UCSD-AML1 (cell line): ENCODE results near the gene ZNF789.
"Not testable (repeated sequence)": the region's sequence is repeated elsewhere in the genome, so short reads cannot be mapped to it uniquely, and the experiment has no call there.

Experiments
- DNase-seq: peaks from one replicate; lab custom pipeline; 2025; ENCODE audit not compliant: unreplicated experiment; lab: John Stamatoyannopoulos, UW

The ZNF789 gene

DNA sequence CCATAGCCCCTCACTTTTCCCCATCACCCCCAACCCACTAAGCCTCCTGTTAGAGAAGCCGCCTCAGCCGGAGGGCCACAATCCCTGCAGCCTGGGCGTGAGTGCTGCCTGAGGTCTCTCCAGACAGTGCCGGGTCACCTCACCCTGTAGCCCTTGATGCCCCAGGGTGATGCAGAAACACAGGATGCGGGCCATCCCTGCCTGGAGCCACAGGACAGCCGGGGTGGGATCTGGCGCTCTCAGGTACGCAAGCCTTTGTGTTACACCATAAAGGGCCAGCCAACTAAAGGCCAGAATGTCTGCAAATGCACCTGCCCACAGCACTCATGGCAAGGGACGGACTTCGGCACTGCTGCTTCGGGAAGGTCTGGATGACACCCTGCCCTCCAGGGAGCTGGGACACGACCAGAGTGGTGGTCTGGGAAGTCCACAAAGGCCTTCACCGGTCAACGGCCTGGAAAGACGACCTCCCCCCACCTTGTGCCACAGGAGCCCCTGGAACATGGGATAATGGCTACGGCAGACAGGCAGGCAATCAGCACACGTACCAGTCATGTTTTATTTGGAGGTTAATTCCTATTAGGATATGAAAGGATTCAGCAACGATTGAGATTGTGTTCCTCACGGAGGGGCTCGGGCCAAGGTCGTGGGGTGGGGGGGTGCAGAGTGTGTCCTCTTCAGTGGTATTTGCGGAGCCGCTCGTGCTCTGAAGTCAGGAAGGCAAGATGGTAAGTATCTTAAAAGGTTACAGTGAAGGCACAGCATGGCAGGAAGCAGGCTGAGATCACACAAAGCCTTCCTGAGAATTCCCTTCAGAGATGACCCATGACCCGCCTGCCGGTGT lies 14.8 kb upstream of the ZNF789 start:
- DNase-seq, result no peak

DNA sequence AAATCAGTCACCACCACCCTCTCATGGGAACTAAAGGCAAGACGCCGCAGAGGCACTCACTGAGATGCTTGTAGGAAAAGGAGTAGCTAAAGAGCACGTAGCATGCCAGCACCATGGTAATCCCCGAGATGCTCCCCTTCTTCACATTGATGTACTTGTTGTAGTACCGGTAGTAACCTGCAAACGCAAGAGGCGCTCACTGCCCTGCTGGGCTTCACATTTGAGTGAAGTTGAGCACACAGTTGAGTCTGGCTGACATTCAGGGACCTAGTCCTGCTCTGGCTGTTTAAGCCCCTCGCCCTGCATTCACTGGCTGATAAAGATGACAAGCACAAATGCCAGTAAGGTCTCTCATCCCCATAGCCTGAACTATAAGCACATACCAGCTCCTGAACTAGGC lies 13.6 kb upstream of the ZNF789 start:
- DNase-seq, result peak; percentile 16

DNA sequence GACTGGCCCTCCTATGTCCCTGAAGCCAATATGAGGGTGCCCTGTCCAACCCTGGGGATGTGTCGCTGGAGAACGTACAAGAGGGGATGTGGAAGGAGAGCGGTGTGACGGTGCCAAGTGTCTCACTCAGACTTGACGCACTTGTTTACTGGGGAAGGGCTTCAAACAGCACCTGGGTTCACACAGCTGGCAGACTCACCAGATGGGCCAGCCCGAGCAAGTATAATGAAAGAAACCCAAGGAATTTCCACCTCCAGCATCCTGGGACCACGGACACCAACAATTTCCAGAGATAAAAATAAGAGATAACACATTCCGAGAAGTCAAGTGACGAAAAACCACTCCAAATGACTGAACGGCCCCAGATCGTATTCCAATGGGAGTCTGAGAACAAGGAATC lies 12.0 kb upstream of the ZNF789 start:
- no peak for DNase-seq

DNA sequence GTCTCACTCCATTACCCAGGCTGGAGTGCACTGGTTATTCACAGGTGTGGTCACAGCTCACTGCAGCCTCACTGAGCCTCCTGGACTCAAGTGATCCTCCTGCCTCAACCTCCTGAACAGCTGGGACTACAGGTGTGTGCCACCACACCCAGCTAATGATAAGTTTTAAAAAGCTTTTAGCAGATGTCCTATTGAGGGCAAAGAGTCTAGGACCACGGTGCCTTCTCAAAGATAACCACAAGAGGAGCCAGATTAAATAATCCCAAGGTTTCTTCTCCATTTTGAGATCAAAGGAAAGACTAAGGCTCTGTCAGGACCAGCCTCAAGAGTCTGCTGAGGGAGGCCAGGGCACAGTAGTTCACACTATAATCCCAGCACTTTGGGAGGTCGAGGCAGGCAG lies 11.5 kb upstream of the ZNF789 start:
- DNase-seq, result no peak

DNA sequence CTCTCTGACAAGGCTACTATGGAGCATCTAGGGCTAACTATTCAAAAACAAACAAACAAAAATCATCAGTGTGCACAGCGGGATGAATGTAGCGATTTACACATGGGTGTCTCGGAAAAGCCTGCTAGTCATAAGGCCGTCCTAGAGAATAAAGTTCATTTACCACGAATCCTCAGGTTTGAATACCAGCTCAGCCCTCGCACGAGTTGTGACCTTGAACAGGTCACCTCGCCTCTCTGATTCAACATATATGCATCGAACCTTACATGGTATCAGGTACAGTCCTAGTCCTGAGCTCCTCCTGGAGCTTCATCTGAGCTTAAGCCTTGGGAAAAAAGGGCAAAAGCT lies 7.3 kb upstream of the ZNF789 start:
- DNase-seq, result no peak

DNA sequence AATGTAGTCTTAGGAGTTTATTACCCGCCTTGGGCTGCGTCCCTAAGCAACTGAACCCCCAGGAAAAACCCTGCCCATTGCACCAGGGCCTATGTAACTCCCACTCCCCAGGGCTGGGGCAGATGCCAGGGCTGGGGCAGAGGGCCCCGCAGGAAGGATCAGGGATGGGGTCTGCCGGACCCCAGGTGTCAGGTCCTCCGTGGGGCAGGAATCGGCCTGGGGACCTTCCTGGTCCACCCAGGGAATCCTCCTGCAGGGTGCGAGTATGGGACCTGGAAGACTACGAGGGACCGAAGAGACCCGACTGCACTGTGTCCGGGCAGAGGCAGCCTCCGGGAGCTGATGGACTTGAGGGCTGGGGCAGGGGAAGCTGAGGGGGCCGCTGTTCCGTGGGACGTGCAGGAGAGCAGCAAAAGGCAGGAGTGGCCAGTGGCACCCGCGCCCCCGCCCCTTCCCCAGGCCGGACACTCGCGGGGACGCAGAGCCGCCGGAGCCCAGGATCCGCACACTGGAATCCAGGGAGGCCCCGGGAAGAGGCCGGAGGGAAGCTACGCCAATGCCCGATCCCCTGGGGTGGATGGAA lies 4.3 kb upstream of the ZNF789 start:
- no peak for DNase-seq

DNA sequence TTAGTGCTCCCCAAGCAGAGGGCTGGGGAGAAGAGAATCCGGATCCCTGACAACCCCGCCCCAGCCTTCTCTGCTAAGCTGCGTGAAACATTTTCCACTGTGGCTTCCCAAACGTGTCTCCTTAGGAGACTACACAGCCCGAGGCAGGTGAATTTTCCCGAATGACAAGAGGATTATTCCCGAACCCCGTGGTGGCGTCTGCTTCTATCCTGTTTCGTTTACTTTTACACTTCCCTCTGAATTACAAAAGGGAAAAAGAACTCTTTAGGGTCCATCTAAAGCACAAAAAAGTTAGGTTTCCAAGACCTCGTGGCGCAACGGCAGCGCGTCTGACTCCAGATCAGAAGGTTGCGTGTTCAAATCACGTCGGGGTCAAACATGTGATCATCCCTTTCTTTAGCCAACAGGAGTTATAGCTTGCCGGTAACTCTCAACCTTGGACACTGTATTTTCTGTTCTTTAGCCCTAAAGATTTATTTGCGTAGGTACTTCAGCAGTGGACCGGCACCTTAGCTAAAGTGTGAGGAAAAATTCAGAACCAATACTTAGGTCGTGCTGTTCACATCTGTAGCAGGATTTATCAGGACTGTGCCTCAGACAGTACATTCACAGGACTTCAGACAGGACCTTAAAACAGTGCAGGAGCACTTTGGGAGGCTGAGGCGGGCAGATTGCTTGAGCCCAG lies 3.2 kb upstream of the ZNF789 start:
- DNase-seq, result no peak

DNA sequence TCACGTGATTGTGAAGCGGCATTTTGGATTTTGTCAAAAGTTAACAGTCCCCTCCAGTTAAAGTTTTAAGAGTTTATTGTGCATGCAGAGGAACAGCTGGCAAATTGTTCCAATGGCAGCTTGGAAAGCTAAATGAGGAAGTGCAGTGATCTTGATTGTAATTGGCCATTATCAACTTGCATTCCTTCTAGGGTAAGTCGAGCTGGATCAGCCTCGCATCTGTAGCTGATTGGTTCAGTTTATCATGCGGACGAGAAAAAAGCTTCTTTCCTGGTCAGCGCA lies 566 bp downstream of the ZNF789 start:
- peak; percentile 12 for DNase-seq

DNA sequence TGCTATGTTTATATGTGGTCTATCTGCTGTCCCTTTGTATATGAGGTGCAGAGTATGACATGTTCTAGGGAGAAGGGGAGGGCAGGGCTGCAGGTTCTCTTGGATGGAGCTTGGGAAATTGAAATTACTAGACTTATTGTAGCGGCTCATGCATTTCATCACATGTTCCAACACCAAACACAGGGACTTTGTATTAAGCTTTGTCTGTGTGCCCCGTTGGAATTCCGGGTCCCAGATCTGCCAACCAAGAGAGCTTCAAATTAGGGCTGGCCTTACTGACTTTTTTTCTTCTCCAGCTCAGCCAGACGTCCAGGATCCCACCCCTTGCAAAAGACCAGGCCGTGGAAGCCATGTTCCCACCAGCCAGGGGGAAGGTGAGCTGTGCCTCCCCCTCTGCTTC lies 3.4 kb downstream of the ZNF789 start:
- no peak for DNase-seq

DNA sequence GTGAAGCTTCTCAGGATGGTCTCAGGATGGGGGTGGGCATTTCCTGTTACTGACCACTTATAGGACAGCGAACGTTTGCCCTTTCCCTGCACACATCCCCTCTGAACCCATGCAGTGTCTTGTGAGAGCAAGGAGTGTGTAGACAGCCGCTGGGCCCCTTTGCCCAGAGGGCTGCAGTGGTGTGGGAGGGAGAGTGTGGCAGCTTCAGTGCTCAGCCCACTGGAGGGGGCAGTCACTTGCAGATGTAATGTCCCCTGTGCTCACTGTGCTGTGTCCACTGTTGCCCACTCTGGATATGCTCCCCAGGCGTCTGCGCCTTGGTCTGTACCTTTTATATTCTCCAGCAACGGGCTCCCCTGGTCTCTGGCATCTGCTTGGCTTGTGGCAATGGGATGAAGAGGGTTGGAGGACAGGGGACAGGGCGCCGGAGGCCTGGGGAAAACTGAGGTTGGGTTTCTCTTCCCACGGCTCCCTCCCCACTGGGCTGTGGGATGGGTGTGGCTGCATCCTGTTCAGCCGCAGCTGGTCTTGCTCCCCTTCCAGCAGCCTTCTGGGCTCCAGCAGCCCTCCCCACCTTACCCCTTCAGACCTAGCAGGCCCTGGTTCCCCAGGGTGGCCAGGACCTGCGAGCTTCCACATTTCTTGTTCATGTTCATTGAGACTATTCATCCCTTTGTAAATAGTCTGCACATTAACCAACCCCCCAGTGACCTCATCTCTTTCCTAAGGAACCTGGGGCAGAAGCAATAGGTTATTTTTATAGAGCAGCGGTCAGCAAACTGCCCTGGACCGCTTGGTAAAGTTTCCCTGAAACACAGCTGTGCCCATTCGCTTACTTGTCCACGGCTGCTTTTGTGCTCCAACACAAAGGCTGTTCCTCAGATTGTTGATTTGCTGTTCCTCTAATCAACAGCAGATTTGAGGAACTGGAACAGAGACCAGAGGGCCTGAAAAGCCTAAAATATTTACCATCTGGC lies 6.1 kb downstream of the ZNF789 start:
- DNase-seq, result no peak

DNA sequence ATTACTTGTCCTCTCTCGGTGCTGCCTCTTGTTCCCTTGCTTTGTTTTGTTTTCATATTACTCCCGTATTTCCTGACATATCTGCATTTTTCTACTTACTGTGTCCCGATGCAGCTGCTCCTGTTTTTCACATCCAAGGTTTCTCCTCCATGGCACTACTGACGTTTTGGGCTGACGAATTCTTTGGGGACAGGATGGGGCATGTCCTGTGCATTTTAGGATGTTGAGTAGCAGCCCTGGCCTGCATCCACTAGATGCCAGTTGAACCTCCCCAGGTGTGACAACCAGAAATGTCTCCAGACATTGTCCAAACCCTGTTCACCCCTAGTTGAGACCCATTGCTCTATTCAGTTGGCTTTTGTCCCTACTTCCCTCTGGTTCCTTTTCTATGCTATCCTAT lies 12.4 kb downstream of the ZNF789 start:
- no peak for DNase-seq

DNA sequence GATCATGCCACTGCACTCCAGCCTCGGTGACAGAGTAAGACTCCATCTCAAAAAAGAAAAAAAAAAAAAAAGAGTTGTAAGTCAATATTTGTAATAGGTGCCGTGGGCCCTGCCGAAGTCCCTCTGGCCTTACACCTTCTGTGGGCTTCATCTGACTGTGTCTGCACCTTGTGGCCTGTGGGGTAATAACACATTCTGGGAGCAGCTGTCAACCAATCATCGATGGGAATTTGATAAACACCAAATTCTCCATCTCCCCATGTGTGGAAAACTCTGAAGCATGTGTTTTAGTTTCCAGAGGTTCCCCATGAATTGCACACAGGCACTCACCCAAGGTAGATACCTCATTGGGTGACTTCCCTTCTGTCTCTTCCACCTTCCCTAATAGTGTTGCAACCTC lies 16.5 kb downstream of the ZNF789 start:
- no peak for DNase-seq

DNA sequence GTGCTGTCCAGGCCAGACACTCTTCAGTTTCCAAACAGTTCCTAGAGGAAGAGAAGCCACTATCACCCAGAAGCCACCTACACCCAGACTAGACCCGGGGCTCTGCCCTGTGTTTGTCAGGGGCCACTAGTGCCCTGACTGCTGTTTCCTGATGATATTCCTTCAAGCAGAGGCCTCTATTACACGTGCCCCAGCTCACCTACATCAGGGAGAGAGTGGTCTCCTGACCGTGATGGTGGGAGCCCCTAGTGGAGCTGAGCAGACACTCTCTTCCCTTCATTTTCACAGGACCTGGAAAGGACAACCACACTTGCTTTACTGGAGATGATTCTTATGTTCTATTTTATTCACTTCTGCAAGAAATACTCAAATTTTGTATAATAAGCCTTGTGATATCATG lies 18.2 kb downstream of the ZNF789 start:
- DNase-seq, result no peak

DNA sequence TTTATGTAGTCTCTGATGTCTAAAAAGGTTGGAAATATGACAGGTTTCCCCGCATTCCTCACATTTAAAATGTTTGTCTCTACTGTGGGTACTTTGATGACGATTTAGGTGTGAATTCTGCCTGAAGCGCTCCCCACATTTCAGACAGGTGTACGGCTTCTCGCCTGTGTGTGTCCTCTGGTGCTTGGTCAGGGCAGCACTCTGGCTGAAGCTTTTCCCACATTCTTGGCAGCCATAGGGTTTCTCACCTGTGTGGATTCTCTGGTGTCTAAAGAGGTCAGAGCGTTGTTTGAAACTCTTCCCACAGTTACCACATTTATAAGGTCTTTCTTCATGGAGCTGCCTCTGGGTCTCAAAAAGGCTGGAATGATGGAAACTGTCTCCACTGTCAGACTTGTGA lies 21.1 kb downstream of the ZNF789 start:
- no peak for DNase-seq

DNA sequence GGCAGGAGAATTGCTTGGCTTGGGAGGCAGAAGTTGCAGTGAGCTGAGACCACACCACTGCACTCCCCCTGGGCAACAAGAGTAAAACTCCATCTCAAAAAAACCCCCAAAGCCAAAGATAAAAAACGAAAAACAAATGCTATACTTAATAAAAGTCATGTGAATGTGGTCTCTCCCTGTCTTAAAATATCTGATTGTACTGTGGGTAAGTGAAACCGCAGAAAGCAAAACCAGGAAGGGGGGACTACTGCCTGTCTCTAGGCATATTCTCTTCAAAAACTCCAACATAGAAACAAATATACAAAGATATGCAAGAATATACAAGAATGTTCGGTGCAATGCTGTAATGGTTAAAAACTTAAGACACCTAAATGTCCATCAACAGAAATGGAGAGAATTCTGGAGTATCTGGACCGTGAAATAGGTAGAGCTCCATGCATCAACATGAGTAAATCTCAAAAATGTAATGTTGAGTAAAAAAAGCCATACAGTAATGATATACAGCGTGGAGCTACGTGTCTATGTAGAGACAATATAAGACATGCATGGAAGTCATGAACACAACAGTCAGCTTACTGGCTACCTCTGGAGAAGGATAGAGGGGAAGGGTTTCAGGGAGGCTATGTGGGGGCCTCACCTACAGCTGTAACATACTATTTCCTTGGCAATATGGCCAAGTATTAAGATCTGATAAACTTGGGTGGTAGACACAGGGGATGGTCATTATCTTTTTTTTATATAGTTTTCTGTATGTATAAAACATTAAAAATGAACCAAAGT lies 25.3 kb downstream of the ZNF789 start:
- no peak for DNase-seq

DNA sequence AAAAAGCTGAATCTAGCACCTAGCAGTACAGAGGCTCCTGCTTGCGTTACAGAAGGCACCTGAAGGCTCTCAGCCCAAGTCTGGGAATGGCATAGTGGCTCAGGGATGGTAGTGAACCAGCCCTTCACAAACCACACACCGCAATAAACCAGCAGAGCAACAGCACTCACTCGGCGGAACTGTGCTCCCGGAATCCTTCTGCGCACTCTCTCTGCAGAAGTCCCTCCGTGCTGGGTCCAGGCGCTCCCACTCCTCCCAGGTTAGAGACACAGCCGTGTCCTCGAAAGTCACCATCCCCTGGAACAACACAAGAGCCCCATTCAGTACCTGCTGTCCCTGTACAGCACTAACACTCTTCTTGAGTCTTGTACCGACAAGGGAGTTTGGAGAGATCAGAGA lies 25.9 kb downstream of the ZNF789 start:
- DNase-seq, result peak; percentile 11

DNA sequence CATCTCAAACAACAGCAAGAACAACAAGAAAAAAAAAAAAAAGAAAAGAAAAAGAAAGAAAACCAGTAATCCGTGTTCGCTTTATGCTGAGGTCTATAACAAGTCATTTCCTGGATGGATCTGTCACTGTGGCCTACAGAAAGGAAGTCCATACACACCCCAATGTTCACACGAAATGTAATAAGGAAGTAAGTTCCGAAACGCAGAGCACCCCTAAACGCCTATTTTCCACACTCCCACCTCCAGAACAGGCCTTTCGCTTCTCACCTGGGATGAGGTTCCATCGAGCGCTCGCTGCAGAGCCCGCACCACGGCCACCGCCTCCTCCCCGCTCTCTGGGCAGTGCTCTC lies 26.7 kb downstream of the ZNF789 start:
- no peak for DNase-seq

DNA sequence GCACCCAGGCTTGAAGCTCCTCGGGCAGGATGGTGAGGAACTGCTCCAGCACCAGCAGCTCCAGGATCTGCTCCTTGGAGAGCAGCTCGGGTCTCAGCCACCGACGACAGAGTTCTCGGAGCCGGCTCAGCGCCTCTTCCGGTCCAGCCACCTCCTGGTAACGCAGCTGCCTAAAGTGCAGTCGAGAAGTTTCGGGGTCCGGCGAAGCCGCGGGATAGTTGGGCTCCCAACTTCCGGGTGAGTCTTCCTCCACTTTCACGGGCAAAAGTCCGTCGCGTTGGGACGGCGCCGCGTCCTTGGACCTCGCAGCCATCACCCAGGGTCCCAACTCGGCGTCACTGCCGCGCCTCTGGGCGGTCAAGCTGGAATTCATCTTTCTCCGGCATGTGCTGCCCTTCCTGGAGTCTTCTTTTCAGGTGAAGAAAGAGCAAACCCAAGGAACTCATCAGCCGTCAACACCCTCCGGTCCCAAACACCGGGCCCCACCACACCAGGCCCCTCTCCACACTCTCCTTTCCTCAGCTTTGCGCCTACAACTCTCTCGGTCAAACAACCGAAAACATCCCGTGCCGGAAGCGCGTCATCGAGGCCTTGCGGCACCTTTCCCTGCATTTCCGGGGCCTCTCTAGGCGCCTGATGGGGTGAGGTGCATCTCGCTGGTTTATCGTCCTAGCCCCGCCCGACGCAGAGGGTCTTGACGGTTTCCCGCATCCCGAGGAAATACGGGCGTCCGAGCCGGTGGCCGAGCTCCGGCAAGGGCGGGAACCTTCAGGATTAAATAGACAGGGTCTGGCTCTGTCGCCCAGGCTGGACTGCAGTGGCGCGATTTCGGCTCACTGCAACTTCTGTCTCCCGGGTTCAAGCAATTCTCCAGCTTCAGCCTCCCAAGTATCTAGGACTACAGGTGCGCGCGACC lies 27.3 kb downstream of the ZNF789 start, which contains the start of gene ZNF394:
ZNF394 (minus strand) TSS at position 561 of the 916 bp plus-strand sequence; CDS start at position 373, 188 bp downstream.
- peak; percentile 78 for DNase-seq

DNA sequence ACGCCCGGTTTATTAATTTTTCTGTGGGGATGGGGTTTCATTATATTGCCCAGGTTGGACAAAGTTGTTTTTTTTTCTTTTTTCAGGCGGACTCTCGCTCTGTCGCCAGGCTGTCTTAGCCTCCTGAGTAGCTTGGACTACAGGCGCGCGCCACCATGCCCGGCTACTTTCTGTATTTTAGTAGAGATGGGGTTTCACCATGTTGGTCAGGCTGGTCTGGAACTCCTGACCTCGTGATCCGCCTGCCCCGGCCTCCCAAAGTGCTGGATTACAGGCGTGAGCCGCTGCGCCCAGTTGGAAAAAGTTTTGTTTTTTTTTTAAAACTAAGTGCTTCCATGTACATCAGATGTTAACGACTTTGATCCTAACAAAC lies 27.9 kb downstream of the ZNF789 start:
- DNase-seq, result no peak

DNA sequence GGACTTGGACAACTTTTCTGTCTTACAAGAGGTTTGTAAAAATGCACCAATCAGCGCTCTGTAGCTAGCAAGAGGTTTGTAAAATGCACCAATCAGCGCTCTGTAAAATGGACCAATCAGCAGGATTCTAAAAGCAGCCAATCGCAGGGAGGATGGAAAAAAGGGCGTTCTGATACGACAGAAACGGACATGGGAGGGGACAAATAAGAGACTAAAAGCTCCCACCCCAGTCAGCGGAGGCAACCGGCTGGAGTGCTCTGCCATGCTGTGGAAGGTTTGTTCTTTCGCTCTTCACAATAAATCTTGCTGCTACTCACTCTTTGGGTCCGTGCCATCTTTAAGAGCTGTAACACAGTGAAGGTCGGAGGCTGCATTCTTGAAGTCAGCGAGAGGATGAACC lies 28.5 kb downstream of the ZNF789 start:
- not testable (repeated sequence) for DNase-seq
